HL-60 (cell line): Measurements from ENCODE around the gene CEP63.

Experiments
- GABPA ChIP-seq: IDR thresholded peaks from 2 replicates; pipeline ENCODE4 v1.6.1; 2012; ENCODE audit warnings: low read depth
- POLR2AphosphoS5 ChIP-seq: IDR thresholded peaks from 2 replicates; pipeline ENCODE4 v1.6.1; 2012; ENCODE audit warnings: low read depth
- SPI1 ChIP-seq: IDR thresholded peaks from 2 replicates; pipeline ENCODE4 v1.6.1; 2012; ENCODE audit warnings: low read depth, mild to moderate bottlenecking, borderline replicate concordance
- TF ChIP-seq, protein P1 (sequence below): IDR thresholded peaks from one replicate; pipeline ENCODE4 v1.5.1; 2011; ENCODE audit warnings: low read length, control low read depth, inconsistent platforms; ENCODE audit not compliant: insufficient read depth
- TF ChIP-seq, protein P2 (sequence below): IDR thresholded peaks from 2 replicates; pipeline ENCODE4 v1.6.1; 2012; ENCODE audit warnings: low read depth; ENCODE audit not compliant: insufficient replicate concordance

DNA sequence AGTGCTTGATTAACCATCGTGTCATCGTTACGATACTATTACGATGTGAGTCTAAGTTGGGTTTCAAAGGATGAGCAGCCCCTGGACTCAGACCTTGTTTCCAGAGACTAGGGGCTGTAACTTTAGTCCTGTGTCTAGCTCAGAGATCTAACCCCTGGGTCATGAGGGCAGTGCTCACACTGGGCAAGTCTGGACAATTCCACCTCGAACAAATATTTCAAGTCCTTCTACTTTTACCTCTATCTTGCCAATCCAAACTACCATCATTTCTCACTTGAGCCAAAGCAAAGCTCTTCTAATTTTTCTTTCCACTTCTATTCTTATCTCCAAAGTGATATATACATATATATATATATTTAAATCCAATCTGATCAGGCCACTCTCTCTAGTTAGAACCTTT, 10.9 kb upstream of the CEP63 start:
- TF ChIP-seq, protein P1, sequence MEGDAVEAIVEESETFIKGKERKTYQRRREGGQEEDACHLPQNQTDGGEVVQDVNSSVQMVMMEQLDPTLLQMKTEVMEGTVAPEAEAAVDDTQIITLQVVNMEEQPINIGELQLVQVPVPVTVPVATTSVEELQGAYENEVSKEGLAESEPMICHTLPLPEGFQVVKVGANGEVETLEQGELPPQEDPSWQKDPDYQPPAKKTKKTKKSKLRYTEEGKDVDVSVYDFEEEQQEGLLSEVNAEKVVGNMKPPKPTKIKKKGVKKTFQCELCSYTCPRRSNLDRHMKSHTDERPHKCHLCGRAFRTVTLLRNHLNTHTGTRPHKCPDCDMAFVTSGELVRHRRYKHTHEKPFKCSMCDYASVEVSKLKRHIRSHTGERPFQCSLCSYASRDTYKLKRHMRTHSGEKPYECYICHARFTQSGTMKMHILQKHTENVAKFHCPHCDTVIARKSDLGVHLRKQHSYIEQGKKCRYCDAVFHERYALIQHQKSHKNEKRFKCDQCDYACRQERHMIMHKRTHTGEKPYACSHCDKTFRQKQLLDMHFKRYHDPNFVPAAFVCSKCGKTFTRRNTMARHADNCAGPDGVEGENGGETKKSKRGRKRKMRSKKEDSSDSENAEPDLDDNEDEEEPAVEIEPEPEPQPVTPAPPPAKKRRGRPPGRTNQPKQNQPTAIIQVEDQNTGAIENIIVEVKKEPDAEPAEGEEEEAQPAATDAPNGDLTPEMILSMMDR: no peak
- TF ChIP-seq GABPA (no peak), POLR2AphosphoS5 (no peak), SPI1 (no peak)
- TF ChIP-seq, protein P2, sequence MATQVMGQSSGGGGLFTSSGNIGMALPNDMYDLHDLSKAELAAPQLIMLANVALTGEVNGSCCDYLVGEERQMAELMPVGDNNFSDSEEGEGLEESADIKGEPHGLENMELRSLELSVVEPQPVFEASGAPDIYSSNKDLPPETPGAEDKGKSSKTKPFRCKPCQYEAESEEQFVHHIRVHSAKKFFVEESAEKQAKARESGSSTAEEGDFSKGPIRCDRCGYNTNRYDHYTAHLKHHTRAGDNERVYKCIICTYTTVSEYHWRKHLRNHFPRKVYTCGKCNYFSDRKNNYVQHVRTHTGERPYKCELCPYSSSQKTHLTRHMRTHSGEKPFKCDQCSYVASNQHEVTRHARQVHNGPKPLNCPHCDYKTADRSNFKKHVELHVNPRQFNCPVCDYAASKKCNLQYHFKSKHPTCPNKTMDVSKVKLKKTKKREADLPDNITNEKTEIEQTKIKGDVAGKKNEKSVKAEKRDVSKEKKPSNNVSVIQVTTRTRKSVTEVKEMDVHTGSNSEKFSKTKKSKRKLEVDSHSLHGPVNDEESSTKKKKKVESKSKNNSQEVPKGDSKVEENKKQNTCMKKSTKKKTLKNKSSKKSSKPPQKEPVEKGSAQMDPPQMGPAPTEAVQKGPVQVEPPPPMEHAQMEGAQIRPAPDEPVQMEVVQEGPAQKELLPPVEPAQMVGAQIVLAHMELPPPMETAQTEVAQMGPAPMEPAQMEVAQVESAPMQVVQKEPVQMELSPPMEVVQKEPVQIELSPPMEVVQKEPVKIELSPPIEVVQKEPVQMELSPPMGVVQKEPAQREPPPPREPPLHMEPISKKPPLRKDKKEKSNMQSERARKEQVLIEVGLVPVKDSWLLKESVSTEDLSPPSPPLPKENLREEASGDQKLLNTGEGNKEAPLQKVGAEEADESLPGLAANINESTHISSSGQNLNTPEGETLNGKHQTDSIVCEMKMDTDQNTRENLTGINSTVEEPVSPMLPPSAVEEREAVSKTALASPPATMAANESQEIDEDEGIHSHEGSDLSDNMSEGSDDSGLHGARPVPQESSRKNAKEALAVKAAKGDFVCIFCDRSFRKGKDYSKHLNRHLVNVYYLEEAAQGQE: no peak
